HG03039 (cell line): ENCODE results near the gene RGS3.
A peak's percentile ranks its signal among the peaks of the same experiment; 100 is the strongest.

ENCODE experiments used
- ATAC-seq: cut with Tn5 transposase; IDR thresholded peaks from one replicate; pipeline ENCODE4 v1.9.1; 2021; ENCODE audit warnings: mild to moderate bottlenecking, moderate library complexity; ENCODE audit not compliant: unreplicated experiment

RGS3 gene

DNA sequence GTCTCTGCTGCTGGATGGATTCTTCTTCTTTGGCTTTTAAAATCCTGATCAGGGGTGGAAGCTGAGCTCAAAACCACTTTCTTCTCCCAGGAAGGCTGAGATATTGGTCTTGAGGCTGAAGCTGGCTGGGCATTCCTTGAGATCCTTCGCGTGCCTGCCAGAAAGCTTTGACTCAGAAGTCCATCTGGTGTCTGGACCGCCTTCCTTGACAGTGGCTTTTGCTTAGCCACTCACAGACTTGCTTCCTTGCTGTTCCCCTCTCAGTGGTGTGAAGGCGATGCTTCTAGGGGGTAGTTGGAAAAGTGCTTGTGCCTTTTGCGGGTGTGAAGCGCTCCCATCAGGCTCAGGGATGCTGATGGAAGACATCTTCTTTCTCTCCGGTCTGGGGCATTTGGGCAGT lies 45.9 kb downstream of the RGS3 start:
- no peak for ATAC-seq

GRCh38 chr9:113511047-113511521 lies 47.6 kb downstream of the RGS3 start:
- ATAC-seq: no peak

- peak; percentile 38 for ATAC-seq
Observed at GRCh38 chr9:113511856-113512761, 48.6 kb downstream of the RGS3 start.

DNA sequence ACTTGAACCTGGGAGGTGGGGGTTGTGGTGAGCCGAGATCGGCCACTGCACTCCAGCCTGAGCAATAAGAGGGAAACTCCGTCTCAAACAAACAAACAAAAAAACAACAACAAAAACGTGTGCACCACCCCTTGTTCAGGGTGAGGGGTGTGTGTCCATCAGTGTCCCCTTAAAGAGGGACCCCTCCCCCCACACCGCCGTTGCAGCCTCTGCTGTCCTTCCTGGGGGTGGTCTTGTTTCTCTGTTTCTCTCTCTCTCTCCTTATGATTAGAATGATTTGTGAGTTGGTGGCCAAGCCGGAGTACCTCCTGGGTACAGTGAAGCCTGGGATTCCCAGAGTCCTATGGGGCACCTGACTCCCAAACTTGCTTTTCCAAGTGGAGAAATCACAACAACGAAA lies 49.6 kb downstream of the RGS3 start:
- no peak for ATAC-seq

DNA sequence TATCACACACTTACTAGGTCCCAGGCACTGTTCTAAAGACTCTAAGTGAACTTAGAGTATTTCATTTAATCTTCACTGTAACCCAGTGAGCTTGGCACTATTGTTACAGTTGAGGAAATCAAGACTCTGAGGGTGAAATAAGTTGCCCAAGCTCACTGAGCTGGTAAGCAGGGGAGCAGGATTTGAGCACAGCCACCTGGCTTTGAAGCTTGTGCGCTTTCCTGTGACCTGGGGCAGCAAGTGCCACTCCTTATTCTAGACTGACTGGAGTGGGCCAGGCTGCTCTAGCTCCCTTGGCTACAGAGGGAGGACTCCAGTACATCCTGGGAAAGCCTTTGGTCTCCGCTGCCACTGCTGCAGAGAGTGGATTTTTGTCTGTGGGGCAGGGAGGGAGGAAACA lies 50.0 kb downstream of the RGS3 start:
- ATAC-seq: no peak

DNA sequence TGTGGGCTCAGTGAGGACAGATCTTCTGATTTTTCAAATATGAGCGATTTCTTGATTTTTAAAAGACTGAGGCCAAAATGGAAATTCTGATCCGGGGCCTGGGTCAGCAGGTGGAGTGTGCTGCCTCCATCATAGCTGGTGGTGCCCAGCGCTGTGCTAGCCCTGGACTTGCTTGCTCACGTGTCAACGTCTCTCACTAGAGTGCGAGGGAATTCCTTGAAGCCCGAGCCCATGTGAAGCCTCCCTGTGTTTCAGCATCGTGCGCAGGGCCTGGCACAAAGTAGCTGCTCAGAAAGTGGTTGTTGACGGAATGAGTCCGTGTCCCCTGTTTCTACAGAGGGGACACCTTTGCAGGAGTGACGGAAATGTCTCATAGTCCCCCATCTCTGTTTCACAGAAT lies 50.5 kb downstream of the RGS3 start:
- no peak for ATAC-seq

GRCh38 chr9:113514748-113515147 lies 51.2 kb downstream of the RGS3 start:
- ATAC-seq: no peak

GRCh38 chr9:113515862-113516261 lies 52.3 kb downstream of the RGS3 start:
- no peak for ATAC-seq

DNA sequence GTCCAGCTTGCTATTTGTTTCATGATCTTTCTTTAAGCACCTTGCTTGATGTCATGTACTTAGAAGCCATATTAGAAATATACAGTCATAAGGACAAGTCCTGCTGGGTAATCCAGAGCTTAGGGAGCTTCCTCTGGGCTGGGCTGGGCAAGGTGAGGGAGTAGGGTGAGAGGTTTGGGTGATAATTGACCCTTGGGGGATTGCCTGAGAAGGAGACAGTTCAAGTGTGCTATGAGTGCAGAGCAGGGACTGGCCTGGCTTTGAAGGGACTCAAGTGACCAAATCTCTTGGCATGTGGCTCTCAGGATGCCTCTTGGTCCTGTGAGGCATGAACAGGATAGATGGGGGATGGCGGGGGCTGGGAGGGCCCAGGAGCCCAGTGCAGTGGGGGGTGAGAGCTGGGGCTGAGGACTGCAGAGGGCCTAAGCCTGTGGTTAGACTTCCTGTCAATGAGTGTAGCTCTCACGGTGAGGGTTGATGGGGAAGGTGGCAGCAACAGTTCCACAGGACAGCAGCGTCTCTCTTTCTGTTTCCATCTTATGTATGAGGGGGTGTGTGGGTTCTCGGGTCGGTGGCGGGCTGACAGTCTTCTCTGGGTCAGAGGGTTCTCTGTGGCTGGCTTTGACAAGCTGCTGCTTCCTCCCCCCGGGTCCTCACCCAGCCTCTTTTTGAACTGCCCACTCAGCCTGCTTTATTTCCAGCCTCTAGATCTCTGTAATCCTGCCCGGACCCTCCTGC lies 53.5 kb downstream of the RGS3 start:
- ATAC-seq: peak; percentile 89

DNA sequence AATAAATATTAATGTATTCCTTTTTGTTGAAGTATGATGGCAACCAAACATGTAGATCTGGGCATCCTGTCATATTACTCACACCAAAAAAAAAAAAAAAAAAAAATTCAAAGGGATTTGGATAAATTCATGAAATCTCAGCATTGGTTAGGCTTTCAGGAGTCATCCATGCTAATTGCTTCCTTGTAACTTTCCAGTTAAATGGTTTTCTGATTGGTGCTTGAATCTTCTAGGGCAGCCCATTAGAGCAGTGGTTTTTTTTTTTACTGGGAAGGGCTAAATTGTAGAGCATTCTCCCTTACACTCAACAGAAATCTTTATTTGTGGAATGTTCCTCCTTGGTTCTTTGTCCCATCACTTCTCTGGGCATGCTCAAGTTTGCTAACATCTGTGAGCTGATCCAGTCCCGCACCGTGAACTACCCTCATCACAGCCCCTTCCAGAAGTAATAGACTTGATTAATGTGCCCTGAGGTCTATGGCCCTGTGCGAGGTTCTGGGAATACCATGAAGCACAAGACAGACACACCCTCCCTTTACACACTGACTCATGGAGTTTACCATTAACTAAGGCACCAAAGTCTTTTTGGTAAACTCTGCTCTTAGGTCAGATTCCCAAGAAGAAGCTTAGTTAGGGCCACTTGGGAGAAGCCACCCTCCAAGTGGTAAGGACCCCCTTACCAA lies 56.0 kb downstream of the RGS3 start:
- ATAC-seq: no peak

GRCh38 chr9:113520109-113520642 lies 56.6 kb downstream of the RGS3 start:
- ATAC-seq: no peak

- ATAC-seq: no peak
Observed at GRCh38 chr9:113521693-113522255, 58.2 kb downstream of the RGS3 start.

GRCh38 chr9:113522419-113522818 lies 58.9 kb downstream of the RGS3 start:
- ATAC-seq: no peak

GRCh38 chr9:113522858-113523257 lies 59.3 kb downstream of the RGS3 start:
- no peak for ATAC-seq

DNA sequence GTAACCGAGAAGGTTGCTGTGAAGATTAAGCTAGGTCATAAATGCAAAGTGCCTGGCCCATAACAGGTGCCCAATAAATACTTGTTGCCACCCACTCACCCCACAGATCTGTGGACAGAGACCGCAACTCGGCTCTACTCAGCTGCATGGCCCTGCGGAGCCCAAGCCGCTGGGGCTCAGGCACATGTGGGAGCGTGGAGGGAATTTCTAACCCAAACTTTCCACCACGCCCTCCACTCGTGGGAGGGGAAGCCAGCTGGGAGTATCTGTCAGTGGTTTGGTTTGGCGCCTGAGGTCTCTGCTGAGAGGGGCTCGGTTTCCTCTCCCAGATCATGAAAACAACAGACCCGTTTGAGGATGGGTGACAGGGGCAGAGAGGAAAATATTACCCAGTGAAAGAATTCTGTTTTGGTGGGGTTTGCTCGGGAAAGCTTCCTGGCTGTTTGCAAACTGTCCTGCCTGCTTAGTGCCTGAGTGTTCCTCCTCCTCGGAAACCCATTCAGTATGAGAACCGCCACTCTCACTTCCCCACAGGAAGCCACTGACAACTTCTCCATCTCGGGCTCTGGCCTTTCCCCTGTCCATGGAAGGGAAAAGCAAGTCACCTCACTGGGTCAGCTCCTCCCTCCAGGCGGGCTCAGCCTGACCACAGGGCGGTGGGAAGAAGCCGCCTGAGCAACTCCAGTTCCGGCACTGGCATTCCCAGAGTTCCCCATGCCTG lies 60.1 kb downstream of the RGS3 start:
- peak; percentile 92 for ATAC-seq

DNA sequence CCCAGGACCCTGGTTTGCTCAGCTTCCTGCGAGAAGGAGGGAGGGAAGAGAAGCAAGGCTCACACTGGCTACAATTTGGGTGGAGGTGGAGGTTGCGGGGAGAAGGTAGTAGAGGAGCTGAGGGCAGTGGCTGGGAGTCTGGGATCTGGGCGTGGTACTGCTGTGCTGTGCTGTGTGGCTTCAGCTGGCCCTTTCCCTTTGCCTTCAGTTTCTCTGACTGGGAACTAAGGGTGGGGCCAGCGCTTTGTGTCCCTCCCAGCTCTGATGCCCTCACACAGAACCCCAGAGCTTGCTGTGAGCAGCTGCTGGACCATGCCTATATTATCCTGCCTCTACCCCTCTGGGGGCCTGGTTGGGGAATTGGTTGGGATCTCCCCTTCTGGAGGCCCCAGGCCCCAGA lies 60.9 kb downstream of the RGS3 start:
- ATAC-seq: no peak

GRCh38 chr9:113525205-113525604 lies 61.7 kb downstream of the RGS3 start:
- no peak for ATAC-seq

DNA sequence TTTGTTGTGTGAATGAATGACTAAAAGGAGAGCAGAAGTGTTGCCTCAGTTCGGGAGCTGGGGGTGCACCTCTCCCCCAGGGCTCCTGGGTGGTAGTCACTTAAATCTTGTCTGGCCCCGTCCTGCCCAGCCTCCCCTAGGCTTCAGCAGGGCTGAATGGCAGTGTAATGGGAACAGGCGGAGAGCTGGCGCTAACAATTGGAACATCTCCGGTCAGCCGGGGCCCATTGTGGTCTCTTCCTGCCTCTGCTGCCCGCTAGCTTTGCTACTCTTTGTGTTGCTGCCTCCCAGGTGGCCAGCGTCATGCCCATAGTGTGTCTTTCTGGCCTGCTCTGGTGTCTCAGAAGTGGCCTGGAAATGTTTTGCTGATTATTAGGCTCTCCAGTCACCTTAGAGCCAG lies 62.3 kb downstream of the RGS3 start:
- no peak for ATAC-seq

GRCh38 chr9:113526231-113526746 lies 62.8 kb downstream of the RGS3 start:
- no peak for ATAC-seq

DNA sequence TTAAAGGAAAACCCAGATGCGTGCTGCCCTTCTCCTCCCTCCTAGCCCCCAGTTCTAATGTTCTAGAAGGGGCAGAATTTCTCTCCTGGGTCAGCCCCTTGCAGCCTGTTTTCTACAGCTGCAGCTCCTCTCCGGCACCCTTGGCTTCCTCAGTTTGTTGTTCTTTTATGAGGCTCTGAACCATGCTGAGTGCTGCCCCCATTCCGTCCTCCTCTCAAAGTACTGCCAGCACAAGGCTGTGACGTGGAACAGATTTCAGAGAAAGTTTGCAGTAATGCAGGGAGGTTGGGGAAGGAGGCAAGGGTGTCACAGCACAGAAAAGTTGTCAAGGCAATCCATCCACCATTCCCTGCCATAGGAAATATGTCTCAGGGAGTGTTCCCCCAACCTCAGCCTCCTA lies 63.3 kb downstream of the RGS3 start:
- no peak for ATAC-seq
